Ascending aorta (tissue), 2 donors: ENCODE measurements around the gene PDIA2. TPM values are rescaled to one million over a fixed set of nuclear protein-coding genes. Genes with fewer than 3 reads are reported as not detected.

Experiments
- DNase-seq, 2 donors: peaks; one replicate each; pipeline ENCODE4 v3.0.0-alpha.2; 2019; ENCODE audit warnings: low spot score in 2 of 2
- H3K27ac ChIP-seq, 2 donors: fragments of 200-600 bp; sonication (generic); one replicate each; pipeline ENCODE4 v1.5.1; 2016 to 2017; ENCODE audit warnings: mild to moderate bottlenecking in 1 of 2
- H3K27me3 ChIP-seq: fragments of 200-600 bp; sonication (generic); one replicate; pipeline ENCODE4 v1.5.1; 2017
- H3K36me3 ChIP-seq, 2 donors: fragments of 200-600 bp; sonication (generic); one replicate each; pipeline ENCODE4 v1.5.1; 2016
- H3K4me1 ChIP-seq, 2 donors: fragments of 200-600 bp; sonication (generic); one replicate each; pipeline ENCODE4 v1.5.1; 2016 to 2017; ENCODE audit warnings: mild to moderate bottlenecking in 1 of 2
- H3K4me3 ChIP-seq, 2 donors: fragments of 200-600 bp; sonication (generic); one replicate each; pipeline ENCODE4 v1.5.1; 2016 to 2017; ENCODE audit warnings: mild to moderate bottlenecking in 1 of 2
- H3K9me3 ChIP-seq, 2 donors: fragments of 200-600 bp; sonication (generic); one replicate each; pipeline ENCODE4 v1.5.1; 2016
- intact Hi-C: fragments of 100-400 bp; cut with DNase I; formaldehyde crosslinking; loops from one replicate; pipeline ENCODE4 v1.15.1; 2023
- total RNA-seq: library from RNA; depleted of rRNA; stranded (reverse); fragments of >200 nt; gene quantifications from one replicate; pipeline ENCODE4 v1.1.0, GENCODE V29; 2016
- TF ChIP-seq, protein P1 (sequence below), 3 experiments: fragments of 200-600 bp in 2 of 3; fragments of 450-650 bp in 1 of 3; sonication (generic) in 2 of 3; IDR thresholded peaks; one replicate each; pipeline ENCODE4 v1.5.1; 2016 to 2019; ENCODE audit warnings: antibody characterized with exemption in 3 of 3, mild to moderate bottlenecking in 1 of 3, moderate library complexity in 1 of 3

Gene PDIA2
- total RNA-seq, 1 donor from 2014 or later, result not detected

DNA sequence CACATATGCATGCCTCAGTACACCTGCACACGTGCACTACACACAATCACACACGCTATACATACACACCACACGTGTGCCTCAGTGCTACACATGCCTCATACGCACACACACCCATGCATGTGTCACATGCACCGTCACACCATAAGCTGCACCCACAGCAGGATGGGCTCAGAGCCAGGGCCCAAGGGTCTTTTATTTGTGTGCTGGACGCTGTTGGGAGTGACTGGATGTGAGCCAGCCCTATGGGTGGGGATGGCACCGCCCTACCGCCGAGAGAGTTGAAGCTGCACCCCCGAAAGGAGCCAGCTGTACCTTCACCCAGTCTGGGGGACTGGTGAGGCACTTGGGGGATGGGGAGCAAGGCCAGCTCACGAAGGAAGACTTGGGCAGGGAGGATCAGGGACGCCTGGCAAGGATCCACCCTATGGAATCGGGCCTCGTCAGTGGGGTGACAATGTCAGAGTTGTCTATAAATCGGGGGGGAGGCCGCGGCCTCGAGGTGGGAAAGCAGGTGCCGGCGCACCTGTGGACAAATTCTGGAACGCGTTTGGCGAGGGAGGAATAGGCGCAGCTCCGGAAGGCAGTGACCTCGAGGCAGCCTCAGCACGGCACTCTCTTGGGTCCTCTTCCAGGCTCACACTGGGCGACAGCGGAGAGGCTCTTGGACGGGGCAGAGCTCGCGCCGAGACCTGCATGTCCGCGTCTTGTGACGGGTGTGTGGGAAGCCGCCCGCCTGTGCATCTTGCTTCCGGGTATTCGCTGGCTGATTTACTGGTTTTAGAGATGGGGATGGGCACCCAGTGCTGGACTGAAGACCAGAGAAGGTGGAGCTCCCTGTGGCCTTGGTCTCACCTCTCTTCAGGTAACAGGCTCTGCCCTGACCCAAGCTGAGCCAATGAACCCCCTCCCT is 14.6 kb upstream of the PDIA2 start:
- intact Hi-C loops, result no loop called here
- Histone ChIP-seq H3K27me3 (no peaks in the 10 kb centered on the region), H3K4me1 (no peaks in the 10 kb centered on the region), H3K27ac (no peak overlapping the region), H3K9me3 (no peaks in the 10 kb centered on the region), H3K36me3 (peaks cover 15 to 21% of the 10 kb centered on the region in 2 donors), H3K4me3 (no peak overlapping the region)
- no peak for DNase-seq
- TF ChIP-seq, protein P1, sequence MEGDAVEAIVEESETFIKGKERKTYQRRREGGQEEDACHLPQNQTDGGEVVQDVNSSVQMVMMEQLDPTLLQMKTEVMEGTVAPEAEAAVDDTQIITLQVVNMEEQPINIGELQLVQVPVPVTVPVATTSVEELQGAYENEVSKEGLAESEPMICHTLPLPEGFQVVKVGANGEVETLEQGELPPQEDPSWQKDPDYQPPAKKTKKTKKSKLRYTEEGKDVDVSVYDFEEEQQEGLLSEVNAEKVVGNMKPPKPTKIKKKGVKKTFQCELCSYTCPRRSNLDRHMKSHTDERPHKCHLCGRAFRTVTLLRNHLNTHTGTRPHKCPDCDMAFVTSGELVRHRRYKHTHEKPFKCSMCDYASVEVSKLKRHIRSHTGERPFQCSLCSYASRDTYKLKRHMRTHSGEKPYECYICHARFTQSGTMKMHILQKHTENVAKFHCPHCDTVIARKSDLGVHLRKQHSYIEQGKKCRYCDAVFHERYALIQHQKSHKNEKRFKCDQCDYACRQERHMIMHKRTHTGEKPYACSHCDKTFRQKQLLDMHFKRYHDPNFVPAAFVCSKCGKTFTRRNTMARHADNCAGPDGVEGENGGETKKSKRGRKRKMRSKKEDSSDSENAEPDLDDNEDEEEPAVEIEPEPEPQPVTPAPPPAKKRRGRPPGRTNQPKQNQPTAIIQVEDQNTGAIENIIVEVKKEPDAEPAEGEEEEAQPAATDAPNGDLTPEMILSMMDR (IDR thresholded peaks at IDR 0.05), result no peak

- H3K4me3 ChIP-seq, result no peak overlapping the region
- TF ChIP-seq, protein P1 (IDR thresholded peaks at IDR 0.05), result no peak
- DNase-seq, result no peak
- no peaks in the 10 kb centered on the region for H3K9me3 ChIP-seq
- no peak overlapping the region for H3K27ac ChIP-seq
- intact Hi-C loops, result no loop called here
- H3K4me1 ChIP-seq, result no peaks in the 10 kb centered on the region
- H3K27me3 ChIP-seq, result no peaks in the 10 kb centered on the region
- peaks cover 7 to 13% of the 10 kb centered on the region in 2 donors for H3K36me3 ChIP-seq
Measured at GRCh38 chr16:269061-269796, 13.7 kb upstream of the PDIA2 start.

GRCh38 chr16:270381-271255 is 12.3 kb upstream of the PDIA2 start:
- Histone ChIP-seq H3K27me3 (no peaks in the 10 kb centered on the region), H3K4me3 (no peak overlapping the region), H3K4me1 (peaks cover 4 to 7% of the 10 kb centered on the region in 2 donors), H3K9me3 (no peaks in the 10 kb centered on the region), H3K27ac (no peak overlapping the region), H3K36me3 (no peaks in the 10 kb centered on the region)
- no peak for DNase-seq
- TF ChIP-seq, protein P1 (IDR thresholded peaks at IDR 0.05), result no peak
- intact Hi-C loops, result no loop called here

DNA sequence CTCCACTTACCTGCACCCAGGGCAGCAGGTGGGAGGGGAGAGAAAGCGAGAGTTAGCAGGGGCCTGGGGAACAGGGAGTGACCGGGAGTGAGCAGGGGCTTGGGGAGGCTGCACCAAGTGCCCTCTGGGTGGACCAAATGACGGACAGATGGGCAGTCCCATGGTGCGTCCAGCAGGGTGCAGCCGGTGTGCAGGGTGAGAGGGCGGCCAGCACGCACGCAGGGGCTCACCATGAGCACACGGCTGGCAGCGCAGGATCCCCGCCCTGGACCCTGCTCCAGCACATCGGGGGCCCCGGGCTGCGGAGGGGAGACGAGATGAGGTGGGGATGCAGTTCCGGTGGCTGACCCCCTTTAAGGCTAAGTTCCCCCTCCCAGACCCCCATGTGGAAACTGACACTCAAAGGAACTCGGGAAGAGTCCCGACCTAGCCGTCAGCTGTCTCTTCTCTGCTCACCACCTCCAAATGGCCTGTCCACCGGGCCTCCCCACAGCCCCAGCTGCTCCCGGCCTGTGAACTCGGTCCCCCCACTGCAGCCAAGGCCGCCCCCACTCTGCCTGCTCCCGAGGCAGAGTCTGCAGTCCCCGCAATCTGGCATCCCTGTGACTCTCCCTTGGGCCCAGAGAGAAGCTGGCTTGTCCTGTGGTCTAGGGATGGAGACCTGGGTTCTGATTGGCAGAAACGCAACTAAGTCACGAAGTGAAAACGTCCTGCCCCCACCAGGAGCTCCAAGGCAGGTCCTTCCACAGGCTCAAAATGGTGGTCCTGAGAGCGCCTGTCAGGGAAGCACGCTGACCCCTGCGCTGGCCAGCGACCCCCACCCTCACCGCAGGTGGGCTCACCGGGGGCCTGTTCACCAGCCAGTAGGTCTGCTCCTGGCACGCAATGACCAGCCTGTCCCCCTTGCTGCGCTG is 10.1 kb upstream of the PDIA2 start:
- Histone ChIP-seq H3K27ac (no peak overlapping the region), H3K36me3 (no peaks in the 10 kb centered on the region), H3K27me3 (no peaks in the 10 kb centered on the region), H3K4me1 (peaks cover 4 to 7% of the 10 kb centered on the region in 2 donors), H3K4me3 (no peak overlapping the region), H3K9me3 (no peaks in the 10 kb centered on the region)
- intact Hi-C loops, result no loop called here
- DNase-seq, result no peak
- TF ChIP-seq, protein P1 (IDR thresholded peaks at IDR 0.05), result no peak
